Esophagus (tissue), 2 donors: ENCODE measurements around the gene ZNF836. TPM values are rescaled to one million over a fixed set of nuclear protein-coding genes. Genes with fewer than 3 reads are reported as not detected.

Experiments used
- H3K27ac ChIP-seq, 2 donors: one replicate each; pipeline ENCODE4 v1.5.1; 2013; ENCODE audit warnings: low read depth in 2 of 2, mild to moderate bottlenecking in 2 of 2, inconsistent platforms in 1 of 2, low read length in 1 of 2, moderate library complexity in 1 of 2
- H3K27me3 ChIP-seq, 2 donors: one replicate each; pipeline ENCODE4 v1.6.1; 2013; ENCODE audit warnings: low read length in 2 of 2, control low read depth in 1 of 2, mild to moderate bottlenecking in 1 of 2; ENCODE audit not compliant: insufficient read depth in 2 of 2, control insufficient read depth in 1 of 2
- H3K36me3 ChIP-seq, 2 donors: one replicate each; pipeline ENCODE4 v1.6.1; 2013; ENCODE audit warnings: low read length in 1 of 2; ENCODE audit not compliant: control insufficient read depth in 2 of 2, insufficient read depth in 2 of 2
- H3K4me1 ChIP-seq, 2 donors: one replicate each; pipeline ENCODE4 v1.6.1; 2013; ENCODE audit warnings: low read length in 1 of 2; ENCODE audit not compliant: control insufficient read depth in 2 of 2, insufficient read depth in 2 of 2
- H3K4me3 ChIP-seq, 2 donors: one replicate each; pipeline ENCODE4 v1.5.1; 2013; ENCODE audit warnings: low read length in 2 of 2, mild to moderate bottlenecking in 2 of 2, low read depth in 1 of 2, moderate library complexity in 1 of 2
- H3K9me3 ChIP-seq, 2 donors: one replicate each; pipeline ENCODE4 v1.6.1; 2013; ENCODE audit warnings: mild to moderate bottlenecking in 2 of 2, low read depth in 1 of 2, low read length in 1 of 2, moderate library complexity in 1 of 2; ENCODE audit not compliant: control insufficient read depth in 2 of 2, insufficient read depth in 1 of 2
- WGBS, 2 donors: extraction: QIAGEN DNeasy Blood & Tissue Kit; methylation state at CpG; one replicate each; pipeline ENCODE4 v1.1.7; 2013; 5-methylcytosine and 5-hydroxymethylcytosine counted together
- polyA plus RNA-seq, 2 donors: library from polyadenylated mRNA; stranded (reverse); fragments of 200-250 nt; gene quantifications; one replicate each; pipeline ENCODE4 v1.2.3, GENCODE V29; 2013
- donor health status: healthy with polysubstance abuse.
- donor health status: Bipolar disorder and iron deficiency.

ZNF836 gene
- polyA plus RNA-seq, 2 donors: 3.0 to 4.4 TPM

- Histone ChIP-seq H3K36me3 (peaks cover 0 to 6% of the 10 kb centered on the region in 2 donors), H3K4me3 (peak within 1 kb of the TSS; percentile 93 to 97), H3K27me3 (no peaks in the 10 kb centered on the region), H3K4me1 (peaks cover 3 to 7% of the 10 kb centered on the region in 2 donors), H3K27ac (peak within 1 kb of the TSS; percentile 99 to 100), H3K9me3 (no peaks in the 10 kb centered on the region)
- whole genome bisulfite sequencing, 2 donors: 0 to 1% methylated on average over 68 to 70 of the region's 70 CpGs
Measured at GRCh38 chr19:52189735-52190486, 18.5 kb upstream of the ZNF836 start, which contains the start of gene PPP2R1A. PPP2R1A (plus strand) TSS chr19:52190052; CDS start chr19:52190097, 45 bp downstream.

- Histone ChIP-seq H3K9me3 (no peaks in the 10 kb centered on the region), H3K4me1 (peaks cover 0 to 7% of the 10 kb centered on the region in 2 donors), H3K27ac (peak overlapping the region; percentile 87 to 95), H3K27me3 (no peaks in the 10 kb centered on the region), H3K4me3 (peak overlapping the region; percentile 13 to 57), H3K36me3 (peaks cover 0 to under 1% of the 10 kb centered on the region in 2 donors)
- 2 to 3% methylated on average over 32 of the region's 32 CpGs for WGBS, 2 donors
Measured at GRCh38 chr19:52188822-52189734, 17.7 kb upstream of the ZNF836 start.

- 97 to 98% methylated on average over 1 of the region's 1 CpG for WGBS, 2 donors
- no peak overlapping the region for H3K27ac ChIP-seq
Measured at GRCh38 chr19:52187407-52187806, 16.0 kb upstream of the ZNF836 start.

GRCh38 chr19:52176574-52176973, 5.2 kb upstream of the ZNF836 start:
- Histone ChIP-seq H3K36me3 (no peaks in the 10 kb centered on the region), H3K9me3 (no peaks in the 10 kb centered on the region), H3K27ac (no peak overlapping the region), H3K4me3 (no peak overlapping the region), H3K27me3 (no peaks in the 10 kb centered on the region), H3K4me1 (no peaks in the 10 kb centered on the region)
- 65 to 76% methylated on average over 10 of the region's 10 CpGs for WGBS, 2 donors

More at GRCh38 chr19:52187407-52187806, 16.0 kb upstream of the ZNF836 start:
- H3K4me1 ChIP-seq: peaks cover 0 to 6% of the 10 kb centered on the region in 2 donors
- H3K36me3 ChIP-seq: no peaks in the 10 kb centered on the region
- no peak overlapping the region for H3K4me3 ChIP-seq
- H3K27me3 ChIP-seq: no peaks in the 10 kb centered on the region
- H3K9me3 ChIP-seq: no peaks in the 10 kb centered on the region

- WGBS, 2 donors: 96% methylated on average over 1 of the region's 1 CpG
- Histone ChIP-seq H3K36me3 (peaks cover 0 to 5% of the 10 kb centered on the region in 2 donors), H3K4me1 (no peaks in the 10 kb centered on the region), H3K27ac (no peak overlapping the region), H3K4me3 (no peak overlapping the region), H3K9me3 (peaks cover 0 to 4% of the 10 kb centered on the region in 2 donors), H3K27me3 (no peaks in the 10 kb centered on the region)
Measured at GRCh38 chr19:52172347-52172746, 926 bp upstream of the ZNF836 start.

- peaks cover 0 to 5% of the 10 kb centered on the region in 2 donors for H3K36me3 ChIP-seq
- H3K9me3 ChIP-seq: peaks cover 0 to 4% of the 10 kb centered on the region in 2 donors
- H3K4me3 ChIP-seq: peak overlapping the region; percentile 78 to 81
- H3K27me3 ChIP-seq: no peaks in the 10 kb centered on the region
- H3K27ac ChIP-seq: peak overlapping the region; percentile 77 to 93
- no peaks in the 10 kb centered on the region for H3K4me1 ChIP-seq
- WGBS, 2 donors: 1% methylated on average over 22 of the region's 22 CpGs
Measured at GRCh38 chr19:52170863-52171320, 529 bp downstream of the ZNF836 start.

GRCh38 chr19:52170304-52170703, 1.1 kb downstream of the ZNF836 start:
- peaks cover 2 to 8% of the 10 kb centered on the region in 2 donors for H3K36me3 ChIP-seq
- 6 to 9% methylated on average over 5 of the region's 5 CpGs for WGBS, 2 donors
- H3K27me3 ChIP-seq: no peaks in the 10 kb centered on the region
- H3K27ac ChIP-seq: peak overlapping the region; percentile 6 to 77
- peaks cover 0 to 6% of the 10 kb centered on the region in 2 donors for H3K9me3 ChIP-seq
- peak overlapping the region; percentile 78 to 81 for H3K4me3 ChIP-seq
- no peaks in the 10 kb centered on the region for H3K4me1 ChIP-seq

GRCh38 chr19:52155596-52156359, 15.6 kb downstream of the ZNF836 start:
- Histone ChIP-seq H3K27me3 (no peaks in the 10 kb centered on the region), H3K4me3 (no peak overlapping the region), H3K9me3 (peaks cover 6 to 23% of the 10 kb centered on the region in 2 donors), H3K27ac (no peak overlapping the region), H3K36me3 (peaks cover 8 to 9% of the 10 kb centered on the region in 2 donors), H3K4me1 (no peaks in the 10 kb centered on the region)
- WGBS, 2 donors: 97 to 98% methylated on average over 15 of the region's 15 CpGs

GRCh38 chr19:52148256-52148655, 23.2 kb downstream of the ZNF836 start:
- H3K27ac ChIP-seq: no peak overlapping the region
- no peaks in the 10 kb centered on the region for H3K9me3 ChIP-seq

More at GRCh38 chr19:52148256-52148655, 23.2 kb downstream of the ZNF836 start:
- Histone ChIP-seq H3K36me3 (no peaks in the 10 kb centered on the region), H3K4me3 (no peak overlapping the region), H3K27me3 (no peaks in the 10 kb centered on the region), H3K4me1 (no peaks in the 10 kb centered on the region)
